MCF 10A (cell line): Measurements from ENCODE around the gene GSG1. TPM values are rescaled to one million over a fixed set of nuclear protein-coding genes. Genes with fewer than 3 reads are reported as not detected.

Source experiments
- BruUV-seq: library from RNA; stranded (reverse); fragments of 400-500 nt; replicated peaks from 2 replicates; lab custom pipeline; 2021; lab: Mats Ljungman, UMichigan
- CTCF ChIA-PET: fragments of 300-600 bp; sonication (Branson Sonifier 250); formaldehyde crosslinking; extraction: SDS; loops from one replicate; lab custom pipeline; 2021; ENCODE audit warnings: antibody characterized with exemption, inconsistent platforms; lab: Yijun Ruan, JAX
- POLR2A ChIA-PET: fragments of 300-600, 350-650 bp; sonication (Branson Sonifier 250); formaldehyde crosslinking; extraction: SDS; loops from one replicate; lab custom pipeline; 2020; ENCODE audit warnings: antibody characterized with exemption, inconsistent platforms; lab: Yijun Ruan, JAX
- DNase-seq: peaks from one replicate; pipeline ENCODE4 v3.0.0-alpha.2; 2018; ENCODE audit not compliant: unreplicated experiment
- H3K27ac Mint-ChIP-seq: one replicate; pipeline ENCODE4 v1.8.0; 2022; ENCODE audit warnings: mild to moderate bottlenecking, low read depth, mixed read lengths; ENCODE audit not compliant: unreplicated experiment
- H3K27me3 Mint-ChIP-seq: one replicate; pipeline ENCODE4 v1.8.0; 2022; ENCODE audit warnings: mixed read lengths; ENCODE audit not compliant: insufficient read depth, unreplicated experiment
- H3K36me3 Mint-ChIP-seq: one replicate; pipeline ENCODE4 v1.8.0; 2022; ENCODE audit warnings: mild to moderate bottlenecking, moderate library complexity, mixed read lengths; ENCODE audit not compliant: insufficient read depth, unreplicated experiment
- H3K4me1 Mint-ChIP-seq: one replicate; pipeline ENCODE4 v1.8.0; 2022; ENCODE audit warnings: mixed read lengths; ENCODE audit not compliant: insufficient read depth, unreplicated experiment
- H3K4me3 Mint-ChIP-seq: one replicate; pipeline ENCODE4 v1.8.0; 2022; ENCODE audit warnings: mild to moderate bottlenecking, moderate library complexity, mixed read lengths; ENCODE audit not compliant: unreplicated experiment
- H3K9me3 Mint-ChIP-seq: one replicate; pipeline ENCODE4 v1.8.0; 2022; ENCODE audit warnings: mixed read lengths; ENCODE audit not compliant: unreplicated experiment
- intact Hi-C: fragments of 100-400 bp; cut with micrococcal nuclease; formaldehyde crosslinking; loops from 2 replicates; pipeline ENCODE4 v1.14.1; 2022
- total RNA-seq: library from RNA; stranded (reverse); gene quantifications from 2 replicates; pipeline ENCODE4 v1.2.3, GENCODE V29; 2022
- TF ChIP-seq, protein P1 (sequence below): fragments of 200-600 bp; IDR thresholded peaks from one replicate; pipeline ENCODE4 v1.8.0; 2022; ENCODE audit warnings: antibody characterized with exemption, mild to moderate bottlenecking; ENCODE audit not compliant: unreplicated experiment

GSG1 gene
- total RNA-seq, 1 experiment from 2014 or later: not detected

GRCh38 chr12:13094367-13094766 is 9.1 kb downstream of the GSG1 start:
- ChIA-PET POLR2A (interaction anchor here (0.7 to 2.7 kb wide), 12 partner anchors 8 to 126 kb away, joined by 3 to 8 read pairs (median 4); partner anchors contain the start of genes EMP1, FAM234B and GSG1), CTCF (interaction anchor here (0.6 to 5.0 kb wide), 5 partner anchors 84 to 178 kb away, joined by 3 to 67 read pairs (median 4); no protein-coding TSS in a partner anchor)
- Mint-ChIP-seq H3K27me3 (no peaks in the 10 kb centered on the region), H3K36me3 (peaks cover 11% of the 10 kb centered on the region), H3K27ac (peak overlapping the region; percentile 80), H3K4me3 (peak overlapping the region; percentile 26), H3K9me3 (no peaks in the 10 kb centered on the region), H3K4me1 (peaks cover 47% of the 10 kb centered on the region)
- BruUV-seq: no TSS peak
- intact Hi-C loops: loop anchor here (1.0 kb wide), 1 partner anchor 94 kb away; the partner anchor contains the start of gene HEBP1
- DNase-seq: peak; percentile 40
- TF ChIP-seq, protein P1, sequence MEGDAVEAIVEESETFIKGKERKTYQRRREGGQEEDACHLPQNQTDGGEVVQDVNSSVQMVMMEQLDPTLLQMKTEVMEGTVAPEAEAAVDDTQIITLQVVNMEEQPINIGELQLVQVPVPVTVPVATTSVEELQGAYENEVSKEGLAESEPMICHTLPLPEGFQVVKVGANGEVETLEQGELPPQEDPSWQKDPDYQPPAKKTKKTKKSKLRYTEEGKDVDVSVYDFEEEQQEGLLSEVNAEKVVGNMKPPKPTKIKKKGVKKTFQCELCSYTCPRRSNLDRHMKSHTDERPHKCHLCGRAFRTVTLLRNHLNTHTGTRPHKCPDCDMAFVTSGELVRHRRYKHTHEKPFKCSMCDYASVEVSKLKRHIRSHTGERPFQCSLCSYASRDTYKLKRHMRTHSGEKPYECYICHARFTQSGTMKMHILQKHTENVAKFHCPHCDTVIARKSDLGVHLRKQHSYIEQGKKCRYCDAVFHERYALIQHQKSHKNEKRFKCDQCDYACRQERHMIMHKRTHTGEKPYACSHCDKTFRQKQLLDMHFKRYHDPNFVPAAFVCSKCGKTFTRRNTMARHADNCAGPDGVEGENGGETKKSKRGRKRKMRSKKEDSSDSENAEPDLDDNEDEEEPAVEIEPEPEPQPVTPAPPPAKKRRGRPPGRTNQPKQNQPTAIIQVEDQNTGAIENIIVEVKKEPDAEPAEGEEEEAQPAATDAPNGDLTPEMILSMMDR: no peak

DNA sequence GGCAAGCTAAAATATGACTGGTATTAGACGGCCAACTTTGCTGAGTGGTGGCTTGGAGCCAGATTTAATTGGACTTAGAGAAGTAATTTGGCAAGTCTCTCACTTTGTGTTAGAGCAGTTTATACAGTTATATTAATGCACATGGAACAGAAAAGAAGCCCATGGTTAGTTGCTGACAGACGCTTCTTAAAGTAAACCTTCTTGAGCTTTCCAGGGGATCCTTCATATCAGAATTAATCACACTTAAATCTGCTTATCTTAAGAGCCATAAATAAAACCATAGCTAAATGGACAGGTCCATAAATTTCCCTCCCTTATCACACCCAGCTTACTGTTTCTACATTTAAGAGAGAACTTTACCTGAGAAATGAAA is 9.6 kb downstream of the GSG1 start:
- TF ChIP-seq, protein P1: no peak
- ChIA-PET CTCF (interaction anchor here (0.5 to 5.0 kb wide), 10 partner anchors 9 to 441 kb away, joined by 3 to 67 read pairs (median 4); no protein-coding TSS in a partner anchor), POLR2A (interaction anchor here (0.9 to 2.7 kb wide), 10 partner anchors 9 to 108 kb away, joined by 3 to 8 read pairs (median 4); partner anchors contain the start of genes EMP1 and FAM234B)
- no peak for DNase-seq
- Mint-ChIP-seq H3K27me3 (no peaks in the 10 kb centered on the region), H3K9me3 (no peaks in the 10 kb centered on the region), H3K27ac (peak overlapping the region; percentile 80), H3K36me3 (peaks cover 11% of the 10 kb centered on the region), H3K4me3 (peak overlapping the region; percentile 26), H3K4me1 (peaks cover 41% of the 10 kb centered on the region)
- BruUV-seq: no TSS peak
- intact Hi-C loops: loop anchor here (1.0 kb wide), 1 partner anchor 94 kb away; the partner anchor contains the start of gene HEBP1

DNA sequence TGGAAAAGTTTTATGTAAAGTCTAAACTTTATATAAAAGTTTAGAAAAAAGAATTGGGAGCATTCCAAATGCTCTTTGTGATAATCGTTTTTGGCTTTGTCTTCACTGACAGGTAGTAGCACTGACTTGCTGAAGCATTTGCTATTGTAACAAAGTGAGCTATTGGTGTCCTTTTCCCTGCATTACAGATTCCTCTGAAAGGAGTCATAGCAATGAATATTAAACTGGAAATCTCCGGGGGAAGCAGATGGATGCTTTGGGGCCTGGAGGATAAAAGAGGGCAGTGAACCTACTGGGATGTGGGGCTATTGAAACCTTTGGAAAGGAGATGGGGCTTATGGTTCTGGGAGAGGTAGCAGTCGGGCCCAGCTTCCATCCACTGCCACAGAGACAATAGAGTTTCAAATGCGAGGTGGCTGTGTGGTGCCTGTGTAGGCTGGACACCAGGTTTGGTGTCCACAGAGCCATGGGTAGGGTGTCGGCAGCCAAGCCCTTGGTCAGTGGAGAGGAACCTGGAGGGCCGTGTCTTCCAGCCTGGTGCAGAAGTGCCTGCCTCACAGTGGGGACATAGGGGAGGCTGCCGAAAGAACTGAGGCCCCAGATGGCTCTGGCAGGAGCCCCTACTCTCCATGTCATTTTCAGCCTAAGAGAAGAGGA is 10.1 kb downstream of the GSG1 start:
- DNase-seq: no peak
- peaks cover 36% of the 10 kb centered on the region for H3K4me1 Mint-ChIP-seq
- POLR2A ChIA-PET: interaction anchor here (0.7 to 2.7 kb wide), 9 partner anchors 9 to 1277 kb away, joined by 3 to 8 read pairs (median 4); partner anchors contain the start of gene FAM234B
- TF ChIP-seq, protein P1: no peak
- H3K27ac Mint-ChIP-seq: peak overlapping the region; percentile 80
- no TSS peak for BruUV-seq
- peaks cover 11% of the 10 kb centered on the region for H3K36me3 Mint-ChIP-seq
- CTCF ChIA-PET: interaction anchor here (0.5 to 5.0 kb wide), 14 partner anchors 8 to 977 kb away, joined by 3 to 67 read pairs (median 3); no protein-coding TSS in a partner anchor
- no peaks in the 10 kb centered on the region for H3K9me3 Mint-ChIP-seq
- H3K27me3 Mint-ChIP-seq: no peaks in the 10 kb centered on the region
- no peak overlapping the region for H3K4me3 Mint-ChIP-seq
- intact Hi-C loops: no loop called here

- ChIA-PET CTCF (no interaction called here), POLR2A (no interaction called here)
- H3K9me3 Mint-ChIP-seq: no peaks in the 10 kb centered on the region
- intact Hi-C loops: no loop called here
- no TSS peak for BruUV-seq
- no peaks in the 10 kb centered on the region for H3K27me3 Mint-ChIP-seq
- no peak overlapping the region for H3K27ac Mint-ChIP-seq
- H3K36me3 Mint-ChIP-seq: peaks cover 7% of the 10 kb centered on the region
- no peak for DNase-seq
- H3K4me3 Mint-ChIP-seq: no peak overlapping the region
- TF ChIP-seq, protein P1: no peak
- H3K4me1 Mint-ChIP-seq: peaks cover 23% of the 10 kb centered on the region
These were observed 11.6 kb downstream of the GSG1 start for GRCh38 chr12:13091832-13092231.
